ENCODE measurements around the gene TOX2.

DNA sequence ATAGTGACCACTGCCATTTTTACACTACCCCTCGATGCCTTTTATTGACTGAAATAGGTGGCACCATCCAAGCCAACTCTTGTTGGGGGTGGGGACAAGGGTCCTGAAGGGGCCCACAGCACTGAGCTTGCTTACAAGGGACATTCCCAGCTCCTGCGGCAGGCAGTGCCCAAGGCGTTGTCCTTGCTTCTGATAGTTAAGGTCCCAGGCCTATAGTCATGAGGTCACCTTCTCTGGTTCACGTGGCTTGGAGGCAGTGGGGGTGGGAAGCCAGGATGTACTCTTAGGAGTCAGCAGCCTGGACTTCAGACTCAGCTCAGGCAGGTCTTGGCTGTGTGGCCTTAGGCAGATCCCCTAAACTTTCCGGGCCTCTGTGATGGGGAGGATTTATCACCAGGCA lies 48.6 kb downstream of the TOX2 start:
- TF ChIP-seq, protein P1, sequence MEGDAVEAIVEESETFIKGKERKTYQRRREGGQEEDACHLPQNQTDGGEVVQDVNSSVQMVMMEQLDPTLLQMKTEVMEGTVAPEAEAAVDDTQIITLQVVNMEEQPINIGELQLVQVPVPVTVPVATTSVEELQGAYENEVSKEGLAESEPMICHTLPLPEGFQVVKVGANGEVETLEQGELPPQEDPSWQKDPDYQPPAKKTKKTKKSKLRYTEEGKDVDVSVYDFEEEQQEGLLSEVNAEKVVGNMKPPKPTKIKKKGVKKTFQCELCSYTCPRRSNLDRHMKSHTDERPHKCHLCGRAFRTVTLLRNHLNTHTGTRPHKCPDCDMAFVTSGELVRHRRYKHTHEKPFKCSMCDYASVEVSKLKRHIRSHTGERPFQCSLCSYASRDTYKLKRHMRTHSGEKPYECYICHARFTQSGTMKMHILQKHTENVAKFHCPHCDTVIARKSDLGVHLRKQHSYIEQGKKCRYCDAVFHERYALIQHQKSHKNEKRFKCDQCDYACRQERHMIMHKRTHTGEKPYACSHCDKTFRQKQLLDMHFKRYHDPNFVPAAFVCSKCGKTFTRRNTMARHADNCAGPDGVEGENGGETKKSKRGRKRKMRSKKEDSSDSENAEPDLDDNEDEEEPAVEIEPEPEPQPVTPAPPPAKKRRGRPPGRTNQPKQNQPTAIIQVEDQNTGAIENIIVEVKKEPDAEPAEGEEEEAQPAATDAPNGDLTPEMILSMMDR (IDR thresholded peaks at IDR 0.05): no peak
- TF ChIP-seq POLR2AphosphoS5 (IDR thresholded peaks at IDR 0.05): no peak
- no peak for TF ChIP-seq POLR2A (IDR thresholded peaks at IDR 0.05)

All from prostate gland (tissue), 2 donors.